SK-N-SH (cell line): ENCODE measurements around the gene CA12.

Experiments used
- CTCF ChIP-seq: fragments of 200-600 bp; sonication (generic); IDR thresholded peaks from 2 replicates; pipeline ENCODE4 v1.6.1; 2017; ENCODE audit warnings: antibody characterized with exemption, mild to moderate bottlenecking, moderate library complexity
- GABPA ChIP-seq: IDR thresholded peaks from 2 replicates; pipeline ENCODE4 v1.4.0; 2012; ENCODE audit warnings: low read depth, mild to moderate bottlenecking
- MAX ChIP-seq: IDR thresholded peaks from 2 replicates; pipeline ENCODE4 v1.4.0; 2012; ENCODE audit warnings: low read depth
- MXI1 ChIP-seq: IDR thresholded peaks from 2 replicates; pipeline ENCODE4 v1.6.1; 2012; ENCODE audit warnings: mild to moderate bottlenecking, low read depth, low read length, improper control_type of control experiment
- PBX3 ChIP-seq: IDR thresholded peaks from 2 replicates; pipeline ENCODE4; 2012
- POLR2AphosphoS5 ChIP-seq: IDR thresholded peaks from 2 replicates; pipeline ENCODE4 v1.6.1; 2012; ENCODE audit warnings: low read depth, low read length
- RAD21 ChIP-seq: IDR thresholded peaks from 2 replicates; pipeline ENCODE4 v1.6.1; 2012; ENCODE audit warnings: mild to moderate bottlenecking, low read length
- SIN3A ChIP-seq: IDR thresholded peaks from 2 replicates; pipeline ENCODE4 v1.6.1; 2012; ENCODE audit warnings: low read depth, mild to moderate bottlenecking, low read length, moderate library complexity, borderline replicate concordance
- TF ChIP-seq, protein P1 (sequence below): IDR thresholded peaks from 2 replicates; pipeline ENCODE4 v1.4.0; 2012; ENCODE audit warnings: low read depth, borderline replicate concordance

DNA sequence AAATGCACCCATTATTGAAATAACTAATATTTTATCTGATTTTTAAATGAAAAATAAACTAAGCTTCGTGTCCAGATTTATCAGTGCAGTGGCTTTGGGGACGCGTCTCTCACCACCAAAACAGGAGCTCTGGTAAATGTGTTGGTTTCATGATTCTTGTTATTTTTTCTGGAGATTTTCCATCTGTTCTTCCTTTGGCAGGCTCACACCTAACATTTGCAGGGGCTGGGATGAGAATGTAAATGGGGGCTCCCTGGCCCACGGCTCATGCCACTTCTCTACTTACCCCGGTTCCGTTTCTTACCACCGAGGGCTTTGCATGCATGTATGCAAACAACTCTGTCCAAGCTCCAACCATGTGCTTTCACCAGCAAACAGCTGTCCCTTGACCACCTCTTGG is 30.9 kb upstream of the CA12 start:
- TF ChIP-seq CTCF (no peak), SIN3A (no peak), RAD21 (no peak), GABPA (no peak), MAX (no peak), POLR2AphosphoS5 (no peak), PBX3 (no peak), MXI1 (no peak)
- TF ChIP-seq, protein P1, sequence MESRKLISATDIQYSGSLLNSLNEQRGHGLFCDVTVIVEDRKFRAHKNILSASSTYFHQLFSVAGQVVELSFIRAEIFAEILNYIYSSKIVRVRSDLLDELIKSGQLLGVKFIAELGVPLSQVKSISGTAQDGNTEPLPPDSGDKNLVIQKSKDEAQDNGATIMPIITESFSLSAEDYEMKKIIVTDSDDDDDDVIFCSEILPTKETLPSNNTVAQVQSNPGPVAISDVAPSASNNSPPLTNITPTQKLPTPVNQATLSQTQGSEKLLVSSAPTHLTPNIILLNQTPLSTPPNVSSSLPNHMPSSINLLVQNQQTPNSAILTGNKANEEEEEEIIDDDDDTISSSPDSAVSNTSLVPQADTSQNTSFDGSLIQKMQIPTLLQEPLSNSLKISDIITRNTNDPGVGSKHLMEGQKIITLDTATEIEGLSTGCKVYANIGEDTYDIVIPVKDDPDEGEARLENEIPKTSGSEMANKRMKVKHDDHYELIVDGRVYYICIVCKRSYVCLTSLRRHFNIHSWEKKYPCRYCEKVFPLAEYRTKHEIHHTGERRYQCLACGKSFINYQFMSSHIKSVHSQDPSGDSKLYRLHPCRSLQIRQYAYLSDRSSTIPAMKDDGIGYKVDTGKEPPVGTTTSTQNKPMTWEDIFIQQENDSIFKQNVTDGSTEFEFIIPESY = no peak
